Thymus (tissue), 11 donors: ENCODE measurements around the gene PCDH9. TPM values are rescaled to one million over a fixed set of nuclear protein-coding genes. Genes with fewer than 3 reads are reported as not detected.
A peak's percentile ranks its signal among the peaks of the same experiment; 100 is the strongest.

Experiments
- DNase-seq, 9 donors: peaks; one replicate each; pipeline ENCODE4 v3.0.0-alpha.2; 2013; ENCODE audit warnings: low spot score in 9 of 9, low read depth in 6 of 9, missing footprints in 1 of 9
- H3K27ac ChIP-seq, 2 donors: one replicate each; pipeline ENCODE4 v1.5.1; 2013; ENCODE audit warnings: control low read depth in 1 of 2, low read depth in 1 of 2, low read length in 1 of 2, mild to moderate bottlenecking in 1 of 2, moderate library complexity in 1 of 2
- H3K27me3 ChIP-seq, 2 donors: one replicate each; pipeline ENCODE4 v1.5.1; 2013; ENCODE audit warnings: low read length in 1 of 2; ENCODE audit not compliant: control insufficient read depth in 2 of 2, insufficient read depth in 1 of 2
- H3K36me3 ChIP-seq, 2 donors: one replicate each; pipeline ENCODE4 v1.5.1; 2013; ENCODE audit warnings: low read length in 1 of 2, mild to moderate bottlenecking in 1 of 2, moderate library complexity in 1 of 2; ENCODE audit not compliant: control insufficient read depth in 2 of 2, insufficient read depth in 2 of 2
- H3K4me1 ChIP-seq, 2 donors: one replicate each; pipeline ENCODE4 v1.5.1; 2013; ENCODE audit warnings: low read length in 2 of 2; ENCODE audit not compliant: control insufficient read depth in 2 of 2, insufficient read depth in 2 of 2
- H3K4me3 ChIP-seq, 2 donors: one replicate each; pipeline ENCODE4 v1.5.1; 2013; ENCODE audit warnings: low read length in 2 of 2, control low read depth in 1 of 2, mild to moderate bottlenecking in 1 of 2
- H3K9me3 ChIP-seq, 2 donors: one replicate each; pipeline ENCODE4 v1.5.1; 2013; ENCODE audit warnings: low read length in 1 of 2, mild to moderate bottlenecking in 1 of 2; ENCODE audit not compliant: control insufficient read depth in 2 of 2, insufficient read depth in 1 of 2
- WGBS: extraction: QIAGEN DNeasy Blood & Tissue Kit; methylation state at CpG from one replicate; pipeline ENCODE4 v1.1.7; 2013; 5-methylcytosine and 5-hydroxymethylcytosine counted together
- polyA plus RNA-seq: library from polyadenylated mRNA; stranded (reverse); fragments of 200-250 nt; gene quantifications from one replicate; pipeline ENCODE4 v1.2.3, GENCODE V29; 2013
- total RNA-seq: library from RNA; stranded (reverse); fragments of 120-200 nt; gene quantifications from one replicate; pipeline ENCODE4 v1.2.4, GENCODE V29; 2013
- donor health status: healthy.

The PCDH9 gene
- total and polyA plus RNA-seq, 2 donors, result 0.82 to 5.0 TPM

GRCh38 chr13:67238861-67239260 is 8.7 kb upstream of the PCDH9 start:
- no peaks in the 10 kb centered on the region for H3K36me3 ChIP-seq
- no peak for DNase-seq
- no peak overlapping the region for H3K27ac ChIP-seq
- peaks cover 0 to 2% of the 10 kb centered on the region in 2 donors for H3K27me3 ChIP-seq
- no peaks in the 10 kb centered on the region for H3K9me3 ChIP-seq
- H3K4me3 ChIP-seq, result no peak overlapping the region
- H3K4me1 ChIP-seq, result no peaks in the 10 kb centered on the region

- Histone ChIP-seq H3K27ac (no peak overlapping the region), H3K27me3 (peaks cover 0 to 2% of the 10 kb centered on the region in 2 donors), H3K4me1 (no peaks in the 10 kb centered on the region), H3K4me3 (no peak overlapping the region), H3K36me3 (no peaks in the 10 kb centered on the region), H3K9me3 (no peaks in the 10 kb centered on the region)
- peak in 5 of 9 donors; percentile 25 to 72 (median 33) for DNase-seq
Observed at GRCh38 chr13:67238277-67238859, 8.2 kb upstream of the PCDH9 start.

- Histone ChIP-seq H3K27me3 (peaks cover 0 to 16% of the 10 kb centered on the region in 2 donors), H3K4me3 (no peak overlapping the region), H3K36me3 (no peaks in the 10 kb centered on the region), H3K9me3 (peaks cover 0 to 4% of the 10 kb centered on the region in 2 donors), H3K4me1 (peaks cover 0 to 4% of the 10 kb centered on the region in 2 donors), H3K27ac (no peak overlapping the region)
- WGBS, result 98% methylated on average over 2 of the region's 2 CpGs
- no peak for DNase-seq
Observed at GRCh38 chr13:67235265-67235664, 5.1 kb upstream of the PCDH9 start.

DNA sequence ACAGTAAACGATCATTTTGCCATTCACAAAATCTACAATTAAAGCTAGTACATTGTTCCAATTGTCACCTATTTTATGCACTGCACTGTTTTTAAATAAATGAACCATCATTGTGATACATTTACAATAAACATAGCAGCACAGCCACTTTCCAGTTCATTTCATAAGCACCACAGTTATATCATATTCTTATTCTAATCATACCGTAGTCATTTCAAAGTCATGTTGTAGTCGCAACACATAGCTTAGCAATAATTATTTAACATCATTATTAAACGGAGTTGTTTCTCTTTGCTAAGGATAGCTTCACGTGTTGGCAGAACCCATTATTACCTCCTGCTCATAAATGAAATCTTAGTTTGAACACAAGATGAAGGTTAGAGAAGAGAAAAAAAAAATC is 2.2 kb upstream of the PCDH9 start:
- H3K27me3 ChIP-seq, result peaks cover 0 to 23% of the 10 kb centered on the region in 2 donors
- H3K27ac ChIP-seq, result no peak overlapping the region
- no peaks in the 10 kb centered on the region for H3K36me3 ChIP-seq
- peaks cover 5 to 22% of the 10 kb centered on the region in 2 donors for H3K4me1 ChIP-seq
- no peak for DNase-seq
- peaks cover 0 to 4% of the 10 kb centered on the region in 2 donors for H3K9me3 ChIP-seq
- H3K4me3 ChIP-seq, result no peak overlapping the region
- 95% methylated on average over 5 of the region's 5 CpGs for WGBS

GRCh38 chr13:67231289-67232000 is 1.3 kb upstream of the PCDH9 start:
- Histone ChIP-seq H3K9me3 (peaks cover 0 to 4% of the 10 kb centered on the region in 2 donors), H3K27ac (peak overlapping the region; percentile 15 to 70), H3K27me3 (peaks cover 0 to 23% of the 10 kb centered on the region in 2 donors), H3K36me3 (no peaks in the 10 kb centered on the region), H3K4me3 (peak overlapping the region; percentile 68 to 88), H3K4me1 (peaks cover 5 to 22% of the 10 kb centered on the region in 2 donors)
- 10% methylated on average over 11 of the region's 11 CpGs for WGBS
- DNase-seq, result no peak

GRCh38 chr13:67230404-67231288 is 510 bp upstream of the PCDH9 start:
- Histone ChIP-seq H3K9me3 (peaks cover 0 to 4% of the 10 kb centered on the region in 2 donors), H3K4me3 (peak overlapping the region; percentile 68 to 88), H3K27ac (peak overlapping the region; percentile 15 to 70), H3K4me1 (peaks cover 5 to 22% of the 10 kb centered on the region in 2 donors), H3K36me3 (no peaks in the 10 kb centered on the region), H3K27me3 (peaks cover 0 to 23% of the 10 kb centered on the region in 2 donors)
- WGBS, result under 1% methylated on average over 86 of the region's 86 CpGs
- peak; percentile 87 to 98 (median 96) for DNase-seq

DNA sequence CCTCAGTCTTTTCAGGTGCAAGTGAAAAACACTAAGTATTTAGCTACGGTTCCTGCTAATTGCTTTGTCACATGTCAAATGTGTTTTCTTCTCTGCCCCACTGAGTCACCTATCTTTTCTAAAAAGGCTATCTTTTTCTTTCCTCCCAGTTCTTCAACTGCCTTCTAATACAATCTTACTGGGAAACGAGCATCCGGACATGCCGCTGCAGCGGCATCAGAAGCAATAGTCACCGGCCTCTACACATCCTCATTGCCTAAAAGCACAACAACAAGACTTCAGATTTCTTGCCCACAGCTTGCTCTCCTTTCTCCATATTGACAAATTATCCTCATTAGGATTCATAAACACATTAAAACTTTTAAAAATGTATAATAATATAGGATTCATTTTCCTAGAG is 1.2 kb downstream of the PCDH9 start:
- peak in 1 of 9 donors; percentile 46 for DNase-seq
- Histone ChIP-seq H3K27ac (no peak overlapping the region), H3K9me3 (peaks cover 0 to 4% of the 10 kb centered on the region in 2 donors), H3K27me3 (peaks cover 0 to 21% of the 10 kb centered on the region in 2 donors), H3K4me1 (peaks cover 8 to 27% of the 10 kb centered on the region in 2 donors), H3K4me3 (peak overlapping the region; percentile 68 to 88), H3K36me3 (no peaks in the 10 kb centered on the region)
- 7% methylated on average over 6 of the region's 6 CpGs for WGBS

GRCh38 chr13:67228031-67228430 is 2.1 kb downstream of the PCDH9 start:
- Histone ChIP-seq H3K4me3 (peak overlapping the region in 1 of 2 donors; percentile 5), H3K4me1 (peaks cover 8 to 27% of the 10 kb centered on the region in 2 donors), H3K27ac (no peak overlapping the region), H3K27me3 (peaks cover 0 to 19% of the 10 kb centered on the region in 2 donors), H3K36me3 (no peaks in the 10 kb centered on the region), H3K9me3 (peaks cover 0 to 4% of the 10 kb centered on the region in 2 donors)
- 98% methylated on average over 3 of the region's 3 CpGs for WGBS
- no peak for DNase-seq
